ENCODE results near the gene GOSR1. TPM values are rescaled to one million over a fixed set of nuclear protein-coding genes. Genes with fewer than 3 reads are reported as not detected.
"Not testable (repeated sequence)": the region's sequence is repeated elsewhere in the genome, so short reads cannot be mapped to it uniquely, and the experiment has no call there.

GOSR1 gene
- total RNA-seq, 1 donor from 2014 or later, result 61.5 TPM

DNA sequence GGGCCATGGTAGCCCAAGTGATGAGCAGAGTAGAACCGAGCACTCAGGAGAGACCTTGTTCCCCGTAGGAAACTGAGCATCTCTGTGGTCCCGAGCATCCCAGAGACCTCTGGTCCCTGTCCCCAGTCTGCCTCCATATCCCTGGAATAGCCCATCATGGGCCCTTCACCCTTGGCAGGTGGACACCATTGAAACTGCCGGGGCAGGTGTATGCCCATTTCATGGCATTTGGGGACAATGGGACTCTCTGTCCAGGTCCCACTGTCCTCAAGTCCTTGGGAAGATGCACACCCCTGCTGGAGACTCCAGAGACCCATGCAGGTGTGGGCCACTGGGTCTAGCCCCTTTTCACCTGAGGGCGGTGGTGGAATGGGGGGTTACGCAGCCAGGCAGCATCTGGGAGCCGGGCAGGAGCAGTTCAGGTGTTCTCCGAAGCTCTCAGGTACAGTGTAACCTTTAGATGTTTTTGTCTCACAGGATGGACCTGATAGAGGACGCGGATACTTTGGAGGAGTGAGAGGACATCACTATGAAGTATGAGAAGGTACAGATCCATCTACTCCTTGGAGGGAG, 75.9 kb downstream of the GOSR1 start:
- no peak for DNase-seq (ENCODE audit: low spot score)
- intact Hi-C loops (cut with micrococcal nuclease), result no loop called here
- H3K36me3 Mint-ChIP-seq (ENCODE audit: low read depth), result no peaks in the 10 kb centered on the region
- H3K4me1 Mint-ChIP-seq (ENCODE audit: low read depth), result peaks cover 18% of the 10 kb centered on the region
- no peaks in the 10 kb centered on the region for H3K9me3 Mint-ChIP-seq
- H3K27me3 Mint-ChIP-seq (ENCODE audit: insufficient read depth), result no peaks in the 10 kb centered on the region
- no peak overlapping the region for H3K27ac Mint-ChIP-seq
- H3K4me3 Mint-ChIP-seq, result no peak overlapping the region

DNA sequence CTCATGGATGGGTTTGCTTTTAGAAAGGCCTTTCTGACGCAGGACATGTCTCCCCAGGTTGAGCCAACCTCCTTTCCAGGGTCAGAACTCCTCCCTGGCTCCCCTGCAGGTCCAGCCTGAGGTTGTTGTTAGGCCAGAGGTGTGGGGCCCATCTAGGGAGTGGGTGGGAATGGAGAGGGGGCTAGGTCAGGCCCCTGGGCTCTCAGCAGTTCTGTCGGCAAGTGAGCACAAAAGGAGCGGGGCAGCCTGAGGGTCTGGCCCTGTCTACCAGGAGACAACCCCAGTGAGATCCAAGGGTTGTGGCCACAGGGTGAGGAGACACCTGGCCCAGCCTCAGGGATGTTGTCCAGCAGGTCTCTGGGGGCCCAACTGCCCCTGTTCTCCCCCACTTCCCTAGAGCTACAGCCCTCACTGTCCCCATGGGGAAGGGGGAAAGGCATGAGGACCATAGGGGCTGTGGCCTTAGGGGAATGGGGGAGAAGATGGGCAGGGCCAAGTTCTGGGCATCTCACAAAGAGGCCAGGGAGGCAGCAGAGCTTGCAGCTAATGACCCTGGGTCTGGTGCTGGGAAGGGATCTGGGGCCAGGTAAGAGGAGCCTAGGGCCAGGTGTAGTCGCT, 76.7 kb downstream of the GOSR1 start:
- intact Hi-C loops (cut with micrococcal nuclease); DNase-seq (ENCODE audit: low spot score); H3K36me3 Mint-ChIP-seq (ENCODE audit: low read depth); H3K9me3 Mint-ChIP-seq; H3K4me3 Mint-ChIP-seq; H3K27ac Mint-ChIP-seq; H3K27me3 Mint-ChIP-seq (ENCODE audit: insufficient read depth): not testable (repeated sequence)
- peaks cover 18% of the 10 kb centered on the region for H3K4me1 Mint-ChIP-seq (ENCODE audit: low read depth)

DNA sequence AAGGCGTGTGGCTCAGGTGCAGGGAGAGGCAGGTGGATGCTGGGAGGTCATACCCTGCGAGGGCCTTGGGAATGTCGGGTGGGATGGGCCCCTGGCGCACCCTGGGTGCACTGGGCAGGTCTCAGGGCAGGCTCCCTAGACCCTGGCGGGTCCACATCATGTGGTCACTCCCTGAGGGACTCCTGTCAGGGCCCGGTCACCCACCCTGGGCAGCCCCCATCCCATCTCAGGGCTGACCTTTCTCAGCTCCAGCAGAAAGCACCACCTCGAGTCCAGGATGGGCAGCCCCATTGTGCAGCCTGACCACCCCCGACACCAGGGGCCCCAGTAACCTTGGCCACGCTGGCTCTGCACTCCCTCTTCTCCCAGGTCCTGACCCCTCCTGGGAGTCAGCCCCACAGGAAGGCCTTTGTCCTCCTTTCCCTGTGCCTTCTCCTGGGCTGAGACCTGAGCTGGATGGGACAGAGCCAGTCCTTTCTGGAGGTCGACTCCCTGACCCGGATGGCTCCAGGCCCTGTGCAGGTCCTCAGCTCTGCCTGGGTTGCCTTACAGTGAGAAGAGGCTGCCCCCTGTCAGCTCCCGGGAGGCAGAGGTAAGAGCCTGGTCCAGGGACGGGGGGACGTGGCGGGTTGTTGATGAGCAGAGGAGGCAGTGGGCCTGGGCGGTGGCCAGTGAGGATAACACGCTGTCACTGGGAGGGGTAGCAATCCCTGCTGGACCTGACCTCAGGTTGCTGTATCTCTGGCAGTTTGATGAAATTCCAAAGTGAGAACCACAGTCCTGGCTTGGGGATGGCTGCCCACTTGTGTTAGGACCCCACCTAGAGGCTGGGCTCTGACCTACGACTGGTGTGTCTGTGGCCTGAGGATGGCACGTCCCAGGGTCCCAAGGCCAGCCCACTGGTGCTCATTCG, 77.9 kb downstream of the GOSR1 start:
- no peaks in the 10 kb centered on the region for H3K27me3 Mint-ChIP-seq (ENCODE audit: insufficient read depth)
- no peak overlapping the region for H3K4me3 Mint-ChIP-seq
- H3K36me3 Mint-ChIP-seq (ENCODE audit: low read depth), result no peaks in the 10 kb centered on the region
- H3K4me1 Mint-ChIP-seq (ENCODE audit: low read depth), result peaks cover 18% of the 10 kb centered on the region
- H3K9me3 Mint-ChIP-seq, result no peaks in the 10 kb centered on the region
- no peak overlapping the region for H3K27ac Mint-ChIP-seq
- no peak for DNase-seq (ENCODE audit: low spot score)
- intact Hi-C loops (cut with micrococcal nuclease), result no loop called here

DNA sequence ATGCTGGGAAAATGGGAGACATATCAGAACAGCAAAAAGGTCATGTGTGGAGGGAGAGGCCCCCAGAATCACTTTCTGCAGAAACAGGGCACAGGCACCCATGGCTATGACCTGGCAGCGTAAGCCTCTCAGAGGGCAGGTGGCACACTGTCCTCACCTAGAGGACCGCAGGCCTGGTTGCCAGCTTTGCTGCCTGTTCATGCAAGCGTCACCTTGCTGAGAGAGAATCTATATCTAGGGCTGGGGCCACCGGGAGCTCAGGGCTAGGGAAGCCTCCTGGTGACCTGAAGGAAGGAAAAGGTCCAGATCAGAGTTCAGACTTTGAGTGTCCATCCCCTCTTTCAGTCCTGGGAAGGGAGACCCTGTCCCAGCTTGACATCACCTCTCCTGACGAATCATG, 78.7 kb downstream of the GOSR1 start:
- no peak overlapping the region for H3K27ac Mint-ChIP-seq
- no peaks in the 10 kb centered on the region for H3K36me3 Mint-ChIP-seq (ENCODE audit: low read depth)
- H3K27me3 Mint-ChIP-seq (ENCODE audit: insufficient read depth), result no peaks in the 10 kb centered on the region
- H3K4me1 Mint-ChIP-seq (ENCODE audit: low read depth), result peaks cover 12% of the 10 kb centered on the region
- intact Hi-C loops (cut with micrococcal nuclease), result no loop called here
- no peak overlapping the region for H3K4me3 Mint-ChIP-seq
- no peaks in the 10 kb centered on the region for H3K9me3 Mint-ChIP-seq
- no peak for DNase-seq (ENCODE audit: low spot score)

DNA sequence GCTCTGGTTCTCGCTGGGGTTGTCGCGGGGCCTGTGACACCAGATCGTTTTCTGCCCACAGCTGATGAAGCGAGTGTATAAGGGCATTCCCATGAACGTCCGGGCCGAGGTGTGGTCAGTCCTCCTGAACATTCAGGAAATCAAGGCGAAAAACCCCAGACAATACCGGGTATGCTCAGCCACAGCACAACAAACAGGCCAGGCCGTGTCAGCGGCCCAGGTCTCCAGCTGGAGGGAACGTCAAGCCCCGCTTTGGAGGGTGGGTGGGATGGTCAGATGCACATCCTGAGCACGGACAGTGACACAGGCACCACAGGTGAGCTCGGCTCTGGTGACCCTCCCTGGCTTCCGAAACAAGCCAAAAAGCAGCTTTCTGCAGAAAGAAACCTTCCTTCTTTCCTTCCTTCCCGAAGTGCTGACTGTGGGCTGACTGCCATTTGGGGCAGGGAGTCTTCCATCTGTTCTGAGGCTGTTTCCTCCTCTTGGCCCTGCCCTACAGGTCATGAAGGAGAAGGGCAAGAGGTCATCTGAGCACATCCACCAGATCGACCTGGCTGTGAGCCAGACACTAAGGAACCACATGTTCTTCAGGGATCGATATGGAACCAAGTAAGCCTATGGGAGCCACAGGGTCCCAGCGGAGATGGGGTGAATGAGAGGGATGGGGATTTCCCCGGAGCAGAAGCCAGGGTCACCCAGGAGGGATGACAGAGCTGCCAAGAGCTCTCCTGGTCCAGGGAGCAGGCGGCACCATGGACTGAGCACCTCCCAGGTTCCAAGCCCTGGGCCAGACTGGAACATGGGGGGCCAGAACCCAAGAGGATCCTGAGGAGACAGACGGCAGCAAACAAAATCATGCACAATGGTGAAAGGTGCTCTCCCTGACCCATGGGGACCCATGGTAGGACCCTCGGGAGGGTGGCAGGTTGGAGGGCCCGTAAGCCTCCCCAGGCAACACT, 79.4 kb downstream of the GOSR1 start:
- Mint-ChIP-seq H3K36me3 (ENCODE audit: low read depth) (no peaks in the 10 kb centered on the region), H3K4me3 (no peak overlapping the region), H3K4me1 (ENCODE audit: low read depth) (peaks cover 6% of the 10 kb centered on the region), H3K27me3 (ENCODE audit: insufficient read depth) (no peaks in the 10 kb centered on the region), H3K9me3 (no peaks in the 10 kb centered on the region), H3K27ac (no peak overlapping the region)
- no peak for DNase-seq (ENCODE audit: low spot score)
- intact Hi-C loops (cut with micrococcal nuclease), result no loop called here

DNA sequence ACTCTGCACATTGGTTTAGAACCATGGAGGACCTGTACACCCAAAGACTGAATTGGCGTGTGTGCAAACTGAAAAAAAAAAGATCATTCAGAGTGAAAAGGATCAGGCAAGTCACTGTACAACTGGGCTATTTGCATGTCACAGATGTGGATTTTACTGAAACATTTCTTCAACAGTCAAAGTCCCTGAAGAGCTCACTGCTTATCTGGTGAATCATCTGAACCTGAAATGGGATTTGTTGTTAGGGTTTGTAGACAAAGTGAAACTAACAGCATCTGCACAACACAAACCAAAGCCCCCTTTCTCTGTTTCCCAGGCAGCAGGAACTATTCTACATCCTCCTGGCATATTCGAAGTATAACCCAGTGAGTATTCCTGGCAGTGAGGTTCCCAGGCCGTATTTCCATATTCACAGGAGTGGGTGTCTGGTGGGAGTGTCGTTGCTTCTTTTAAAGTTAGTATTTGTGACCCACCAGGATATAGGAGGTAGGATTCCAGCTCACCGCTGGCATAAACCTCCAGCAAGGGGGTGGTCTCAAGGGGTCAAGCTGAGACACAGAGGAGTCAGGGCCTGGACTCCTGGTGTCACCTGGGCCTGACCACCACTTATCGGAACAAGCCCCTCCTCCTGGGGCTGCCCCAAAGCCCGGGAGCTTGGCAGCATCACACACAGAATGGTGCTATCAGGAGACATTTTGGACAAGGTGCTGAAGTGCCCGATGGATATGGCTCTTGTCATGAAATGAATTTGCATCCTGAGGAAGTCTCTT, 80.9 kb downstream of the GOSR1 start:
- no peak for DNase-seq (ENCODE audit: low spot score)
- H3K36me3 Mint-ChIP-seq (ENCODE audit: low read depth), result no peaks in the 10 kb centered on the region

DNA sequence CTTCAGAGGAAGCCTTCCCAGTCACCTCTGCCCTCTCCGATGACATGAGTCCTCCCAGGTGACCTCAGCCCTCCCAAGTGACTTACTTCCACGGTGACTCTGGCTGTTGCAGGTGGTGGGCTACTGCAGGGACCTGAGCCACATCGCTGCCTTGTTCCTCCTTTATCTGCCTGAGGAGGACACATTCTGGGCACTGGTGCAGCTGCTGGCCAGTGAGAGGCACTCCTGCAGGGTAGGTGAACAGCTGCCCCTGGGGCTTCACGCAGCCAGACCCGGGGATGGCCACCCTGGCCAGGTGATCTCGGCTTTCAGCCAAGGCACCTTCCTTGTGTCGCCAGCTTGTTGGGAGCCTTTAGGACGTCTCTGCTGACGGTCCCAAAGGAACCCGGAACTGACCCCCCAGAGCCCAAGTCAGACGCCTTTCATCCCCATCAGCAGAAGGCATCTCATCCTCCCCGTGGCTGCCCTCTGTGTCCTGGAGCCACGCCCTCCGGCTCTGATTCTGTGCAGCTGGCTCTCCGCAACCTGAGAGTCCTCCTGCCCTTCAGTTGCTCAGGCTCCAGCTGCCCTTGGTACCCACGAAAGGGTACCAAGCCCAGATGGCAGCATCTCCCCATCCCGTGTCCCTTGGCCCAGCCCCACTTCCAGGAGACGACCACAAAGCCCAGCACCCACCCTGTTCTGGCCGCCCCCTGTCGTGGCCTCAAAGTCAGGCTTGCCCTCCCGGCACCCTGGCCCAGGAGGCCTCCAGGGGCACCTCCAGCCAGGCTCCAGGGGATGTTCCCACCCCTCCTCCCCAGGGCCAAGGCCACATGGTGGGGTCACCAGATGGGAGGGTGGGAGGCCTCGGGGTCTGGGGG, 81.7 kb downstream of the GOSR1 start:
- no peak overlapping the region for H3K4me3 Mint-ChIP-seq
- DNase-seq (ENCODE audit: low spot score), result no peak
- peaks cover 6% of the 10 kb centered on the region for H3K27me3 Mint-ChIP-seq (ENCODE audit: insufficient read depth)
- H3K36me3 Mint-ChIP-seq (ENCODE audit: low read depth), result no peaks in the 10 kb centered on the region
- H3K4me1 Mint-ChIP-seq (ENCODE audit: low read depth), result peaks cover 6% of the 10 kb centered on the region
- H3K27ac Mint-ChIP-seq, result no peak overlapping the region
- no peaks in the 10 kb centered on the region for H3K9me3 Mint-ChIP-seq
- intact Hi-C loops (cut with micrococcal nuclease), result no loop called here

More for the DNA sequence above, 80.9 kb downstream of the GOSR1 start:
- Mint-ChIP-seq H3K27ac (no peak overlapping the region), H3K27me3 (ENCODE audit: insufficient read depth) (peaks cover 6% of the 10 kb centered on the region), H3K4me3 (no peak overlapping the region), H3K4me1 (ENCODE audit: low read depth) (peaks cover 6% of the 10 kb centered on the region), H3K9me3 (no peaks in the 10 kb centered on the region)
- intact Hi-C loops (cut with micrococcal nuclease), result no loop called here

DNA sequence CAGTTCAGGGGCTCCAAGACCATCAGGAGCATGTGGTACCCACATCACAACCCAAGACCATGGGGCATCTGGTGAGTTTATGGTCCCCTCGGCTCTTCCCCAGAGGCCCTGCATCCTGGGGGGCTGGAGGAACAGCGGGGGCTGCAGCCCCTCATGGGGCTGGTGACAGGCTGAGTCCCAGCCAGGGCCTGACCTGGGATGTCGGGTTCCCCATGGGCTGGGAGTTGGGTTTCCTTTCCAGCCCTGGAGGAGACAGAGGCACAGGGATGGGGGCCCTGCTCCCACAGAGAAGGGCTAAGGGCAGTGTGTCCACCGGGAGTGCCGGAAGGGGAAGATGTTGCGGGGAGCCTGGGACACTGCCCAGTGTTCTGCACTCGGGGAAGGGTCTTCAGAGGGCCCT, 82.4 kb downstream of the GOSR1 start:
- H3K4me1 Mint-ChIP-seq (ENCODE audit: low read depth), result peaks cover 6% of the 10 kb centered on the region
- H3K4me3 Mint-ChIP-seq, result no peak overlapping the region
- intact Hi-C loops (cut with micrococcal nuclease), result no loop called here
- H3K27ac Mint-ChIP-seq, result no peak overlapping the region
- peaks cover 6% of the 10 kb centered on the region for H3K27me3 Mint-ChIP-seq (ENCODE audit: insufficient read depth)
- no peak for DNase-seq (ENCODE audit: low spot score)
- no peaks in the 10 kb centered on the region for H3K9me3 Mint-ChIP-seq
- H3K36me3 Mint-ChIP-seq (ENCODE audit: low read depth), result no peaks in the 10 kb centered on the region

DNA sequence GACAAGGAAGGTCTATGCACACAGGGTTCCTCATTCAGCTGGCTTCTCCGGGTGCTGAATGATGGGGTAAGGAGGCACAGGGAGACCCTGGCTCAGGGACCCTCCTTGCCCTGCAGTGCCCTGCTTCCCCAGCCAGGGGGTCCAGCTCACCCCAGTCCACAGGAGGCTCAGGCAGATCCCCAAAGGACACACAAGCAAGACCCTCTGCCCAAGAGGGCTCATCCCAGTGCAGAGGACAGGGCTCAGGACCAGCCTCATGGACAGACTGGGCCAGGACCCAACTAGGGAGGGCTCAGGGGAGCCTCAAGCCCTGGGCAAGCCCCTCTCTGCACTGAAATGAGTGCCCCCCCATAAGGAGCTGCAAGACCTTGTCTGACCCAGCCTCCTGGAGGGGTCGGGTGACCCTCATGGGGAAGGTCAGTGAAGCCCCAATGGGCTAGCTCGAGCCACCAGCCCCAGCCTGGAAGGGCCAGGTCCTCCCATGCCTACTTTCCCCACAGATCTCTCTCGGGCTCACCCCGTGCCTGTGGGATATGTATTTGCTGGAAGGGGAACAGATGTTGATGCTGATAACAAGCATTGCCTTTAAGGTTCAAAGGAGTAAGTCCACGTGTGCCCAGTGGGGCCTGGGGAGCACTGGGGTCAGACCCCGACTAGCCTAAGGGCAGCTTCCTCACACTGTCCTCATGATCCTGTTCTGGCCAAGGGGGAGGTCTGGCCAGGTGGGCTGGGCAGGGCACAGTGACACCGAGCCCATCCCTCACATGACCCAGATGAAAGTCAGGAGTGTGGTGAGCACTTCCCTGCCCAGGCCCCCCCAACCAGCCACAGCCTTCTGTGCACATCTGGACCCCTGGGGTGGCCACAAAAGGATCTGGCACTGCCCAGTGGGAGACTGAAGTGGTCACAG, 83.2 kb downstream of the GOSR1 start:
- H3K4me3 Mint-ChIP-seq; H3K9me3 Mint-ChIP-seq; H3K27ac Mint-ChIP-seq; DNase-seq (ENCODE audit: low spot score); intact Hi-C loops (cut with micrococcal nuclease); H3K36me3 Mint-ChIP-seq (ENCODE audit: low read depth); H3K4me1 Mint-ChIP-seq (ENCODE audit: low read depth); H3K27me3 Mint-ChIP-seq (ENCODE audit: insufficient read depth): not testable (repeated sequence)

DNA sequence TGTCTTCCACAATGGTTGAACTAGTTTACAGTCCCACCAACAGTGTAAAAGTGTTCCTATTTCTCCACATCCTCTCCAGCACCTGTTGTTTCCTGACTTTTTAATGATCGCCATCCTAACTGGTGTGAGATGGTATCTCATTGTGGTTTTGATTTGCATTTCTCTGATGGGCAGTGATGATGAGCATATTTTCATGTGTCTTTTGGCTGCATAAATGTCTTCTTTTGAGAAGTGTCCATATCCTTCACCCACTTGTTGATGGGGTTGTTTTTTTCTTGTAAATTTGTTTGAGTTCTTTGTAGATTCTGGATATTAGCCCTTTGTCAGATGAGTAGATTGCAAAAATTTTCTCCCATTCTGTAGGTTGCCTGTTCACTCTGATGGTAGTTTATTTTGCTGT, 84.6 kb downstream of the GOSR1 start:
- H3K27ac Mint-ChIP-seq; DNase-seq (ENCODE audit: low spot score); H3K4me3 Mint-ChIP-seq; H3K9me3 Mint-ChIP-seq; H3K4me1 Mint-ChIP-seq (ENCODE audit: low read depth); intact Hi-C loops (cut with micrococcal nuclease); H3K36me3 Mint-ChIP-seq (ENCODE audit: low read depth); H3K27me3 Mint-ChIP-seq (ENCODE audit: insufficient read depth): not testable (repeated sequence)
